Tibial nerve (tissue), 3 donors: ENCODE measurements around the gene DESI2.

Experiments used
- POLR2A ChIP-seq, 2 donors: fragments of 450-650 bp; IDR thresholded peaks; one replicate each; pipeline ENCODE4 v1.6.1; 2017; ENCODE audit warnings: antibody characterized with exemption in 2 of 2, mild to moderate bottlenecking in 2 of 2, moderate library complexity in 2 of 2
- TF ChIP-seq, protein P1 (sequence below), 5 experiments: fragments of 200-600 bp in 3 of 5; fragments of 450-650 bp in 2 of 5; sonication (generic) in 3 of 5; IDR thresholded peaks; one replicate each; pipeline ENCODE4 v1.5.1; 2016 to 2019; ENCODE audit warnings: antibody characterized with exemption in 5 of 5, mild to moderate bottlenecking in 3 of 5, moderate library complexity in 2 of 5

DNA sequence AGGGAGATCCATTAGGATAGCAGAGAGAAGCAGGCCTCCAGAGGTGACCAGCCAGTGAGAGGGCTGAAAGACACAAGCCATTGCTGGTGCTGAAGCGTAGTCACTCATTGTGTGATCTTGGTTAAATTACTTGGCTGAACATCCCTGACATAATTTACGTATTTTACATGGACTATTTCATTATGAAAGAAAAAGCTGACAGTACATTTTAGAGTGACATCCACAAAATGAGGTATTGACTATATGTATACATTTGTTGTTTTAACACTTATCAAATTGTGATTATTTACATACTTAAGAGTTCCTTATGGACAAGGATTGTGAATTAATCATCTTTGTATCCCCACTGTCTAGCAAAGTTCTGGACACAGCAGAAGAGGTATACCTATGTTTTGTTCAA, 14.9 kb downstream of the DESI2 start:
- TF ChIP-seq, protein P1, sequence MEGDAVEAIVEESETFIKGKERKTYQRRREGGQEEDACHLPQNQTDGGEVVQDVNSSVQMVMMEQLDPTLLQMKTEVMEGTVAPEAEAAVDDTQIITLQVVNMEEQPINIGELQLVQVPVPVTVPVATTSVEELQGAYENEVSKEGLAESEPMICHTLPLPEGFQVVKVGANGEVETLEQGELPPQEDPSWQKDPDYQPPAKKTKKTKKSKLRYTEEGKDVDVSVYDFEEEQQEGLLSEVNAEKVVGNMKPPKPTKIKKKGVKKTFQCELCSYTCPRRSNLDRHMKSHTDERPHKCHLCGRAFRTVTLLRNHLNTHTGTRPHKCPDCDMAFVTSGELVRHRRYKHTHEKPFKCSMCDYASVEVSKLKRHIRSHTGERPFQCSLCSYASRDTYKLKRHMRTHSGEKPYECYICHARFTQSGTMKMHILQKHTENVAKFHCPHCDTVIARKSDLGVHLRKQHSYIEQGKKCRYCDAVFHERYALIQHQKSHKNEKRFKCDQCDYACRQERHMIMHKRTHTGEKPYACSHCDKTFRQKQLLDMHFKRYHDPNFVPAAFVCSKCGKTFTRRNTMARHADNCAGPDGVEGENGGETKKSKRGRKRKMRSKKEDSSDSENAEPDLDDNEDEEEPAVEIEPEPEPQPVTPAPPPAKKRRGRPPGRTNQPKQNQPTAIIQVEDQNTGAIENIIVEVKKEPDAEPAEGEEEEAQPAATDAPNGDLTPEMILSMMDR (IDR thresholded peaks at IDR 0.05): no peak
- no peak for TF ChIP-seq POLR2A (IDR thresholded peaks at IDR 0.05)
